AG09309 (cell line): ENCODE measurements around the gene RAB44.

ENCODE experiments used
- DNase-seq: peaks from one replicate; pipeline ENCODE4 v3.0.0-alpha.2; 2010; ENCODE audit warnings: low read depth
- H3K4me3 ChIP-seq: 2 replicates; pipeline ENCODE4 v1.5.1; 2011; ENCODE audit warnings: mild to moderate bottlenecking, low read depth, low read length, moderate library complexity; ENCODE audit not compliant: control insufficient read depth
- CTCF ChIP-seq: IDR thresholded peaks from 2 replicates; pipeline ENCODE4 v1.5.1; 2011; ENCODE audit warnings: mild to moderate bottlenecking, low read depth, low read length, inconsistent platforms; ENCODE audit not compliant: insufficient read depth, control insufficient read depth; ENCODE audit errors: missing control alignments

RAB44 gene

GRCh38 chr6:36765190-36765589 is 67.6 kb downstream of the RAB44 start:
- no peak for TF ChIP-seq CTCF
- no peak for DNase-seq
- no peak overlapping the region for H3K4me3 ChIP-seq

- DNase-seq: peak; percentile 31
- peak; percentile 98 for TF ChIP-seq CTCF
- no peak overlapping the region for H3K4me3 ChIP-seq
Measured at GRCh38 chr6:36765594-36766398, 68.2 kb downstream of the RAB44 start.

- no peak for DNase-seq
- no peak for TF ChIP-seq CTCF
- no peak overlapping the region for H3K4me3 ChIP-seq
Measured at GRCh38 chr6:36766399-36766945, 68.8 kb downstream of the RAB44 start.

GRCh38 chr6:36769183-36769675 is 71.6 kb downstream of the RAB44 start:
- no peak overlapping the region for H3K4me3 ChIP-seq
- TF ChIP-seq CTCF: no peak
- no peak for DNase-seq

GRCh38 chr6:36769676-36770499 is 72.3 kb downstream of the RAB44 start:
- DNase-seq: no peak
- H3K4me3 ChIP-seq: no peak overlapping the region

More at GRCh38 chr6:36769676-36770499, 72.3 kb downstream of the RAB44 start:
- TF ChIP-seq CTCF: no peak
